HCT116 (cell line): ENCODE data around the gene GABARAPL1. TPM values are rescaled to one million over a fixed set of nuclear protein-coding genes. Genes with fewer than 3 reads are reported as not detected.

ENCODE experiments used
- ATAC-seq: fragments of 200-7000 bp; cut with Tn5 transposase; 2 replicates; pipeline ENCODE4 v1.9.1; 2020; ENCODE audit warnings: mild to moderate bottlenecking, moderate library complexity
- BruUV-seq: library from RNA; stranded (reverse); fragments of 400-500 nt; replicated peaks from 2 replicates; lab custom pipeline; 2021; lab: Mats Ljungman, UMichigan
- CTCF ChIA-PET: fragments of 300-600 bp; sonication (Branson Sonifier 250); formaldehyde crosslinking; loops from one replicate; lab custom pipeline; 2021; ENCODE audit warnings: antibody characterized with exemption; lab: Charles Lee
- POLR2A ChIA-PET: fragments of 300-600, 350-600 bp; sonication (Branson Sonifier 250); formaldehyde crosslinking; loops from one replicate; lab custom pipeline; 2021; ENCODE audit warnings: antibody characterized with exemption; lab: Charles Lee
- RAD21 ChIA-PET, 2 experiments: fragments of 300-600 bp; sonication (Branson Sonifier 250); formaldehyde crosslinking; loops; one replicate each; lab custom pipeline; 2023; ENCODE audit warnings: low total read pairs in 2 of 2; ENCODE audit not compliant: uncharacterized antibody in 2 of 2, unreplicated experiment in 2 of 2, low non-redundant PET in 1 of 2; lab: Charles Lee
- DNase-seq: peaks from one replicate; pipeline ENCODE4 v3.0.0-alpha.2; 2010; ENCODE audit warnings: low read depth, low spot score
- H2AFZ ChIP-seq: fragments of 200-600 bp; shearing (Covaris generic), sonication (generic); 2 replicates; pipeline ENCODE4 v1.6.1; 2017; ENCODE audit warnings: low read depth, mixed run types, mixed read lengths, antibody characterized with exemption, low read length; ENCODE audit not compliant: poor library complexity, severe bottlenecking
- H3K27ac ChIP-seq: 2 replicates; pipeline ENCODE4 v1.5.1; 2012; ENCODE audit warnings: low read depth, low read length
- H3K27me3 ChIP-seq: fragments of 200-600 bp; sonication (generic); 2 replicates; pipeline ENCODE4 v1.6.1; 2016; ENCODE audit warnings: mixed run types, low read length, mixed read lengths; ENCODE audit not compliant: insufficient read depth
- H3K36me3 ChIP-seq, 2 experiments: fragments of 200-500 bp in 1 of 2; fragments of 200-600 bp in 1 of 2; sonication (Bioruptor generic) in 1 of 2; sonication (generic) in 1 of 2; 2 replicates each; pipeline versions ENCODE4 v1.5.1 to v1.6.1; 2014 to 2016; ENCODE audit warnings: low read length in 2 of 2, inconsistent platforms in 1 of 2, mixed read lengths in 1 of 2, mixed run types in 1 of 2; ENCODE audit not compliant: insufficient read depth in 2 of 2, control insufficient read depth in 1 of 2
- H3K4me1 ChIP-seq, 2 experiments: fragments of 200-600 bp in 1 of 2; sonication (generic) in 1 of 2; 2 replicates each; pipeline versions ENCODE4 v1.5.1 to v1.6.1; 2012 to 2017; ENCODE audit warnings: low read length in 2 of 2, inconsistent platforms in 1 of 2, mild to moderate bottlenecking in 1 of 2, mixed read lengths in 1 of 2, mixed run types in 1 of 2, moderate library complexity in 1 of 2; ENCODE audit not compliant: insufficient read depth in 2 of 2, control insufficient read depth in 1 of 2
- H3K4me2 ChIP-seq: fragments of 200-600 bp; sonication (generic); 2 replicates; pipeline ENCODE4 v1.6.1; 2017; ENCODE audit warnings: mixed run types, low read length, mixed read lengths
- H3K4me3 ChIP-seq, 2 experiments: fragments of 200-600 bp in 1 of 2; sonication (generic) in 1 of 2; replicated peaks in 1 of 2; 2 replicates each; pipeline ENCODE4 v1.5.1; 2011 to 2016; ENCODE audit warnings: low read length in 2 of 2, control low read depth in 1 of 2, low read depth in 1 of 2, mild to moderate bottlenecking in 1 of 2, mixed read lengths in 1 of 2, mixed run types in 1 of 2
- H3K79me2 ChIP-seq: fragments of 200-600 bp; sonication (generic); 2 replicates; pipeline ENCODE4 v1.6.1; 2017; ENCODE audit warnings: mild to moderate bottlenecking, mixed run types, low read length, moderate library complexity, mixed read lengths; ENCODE audit not compliant: insufficient read depth
- H3K9ac ChIP-seq: fragments of 200-600 bp; sonication (generic); 2 replicates; pipeline ENCODE4 v1.6.1; 2016; ENCODE audit warnings: low read length, mixed read lengths
- H3K9me2 ChIP-seq: fragments of 200-600 bp; sonication (generic), shearing (Covaris generic); 2 replicates; pipeline ENCODE4 v1.6.1; 2017; ENCODE audit warnings: mixed run types, mild to moderate bottlenecking, moderate library complexity; ENCODE audit not compliant: insufficient read depth
- H3K9me3 ChIP-seq, 2 experiments: fragments of 200-500 bp in 1 of 2; fragments of 200-600 bp in 1 of 2; sonication (Bioruptor generic) in 1 of 2; sonication (generic) in 1 of 2; 2 replicates each; pipeline ENCODE4 v1.6.1; 2014 to 2017; ENCODE audit warnings: low read length in 2 of 2, mixed read lengths in 2 of 2, inconsistent platforms in 1 of 2, low read depth in 1 of 2, mild to moderate bottlenecking in 1 of 2, mixed run types in 1 of 2, moderate library complexity in 1 of 2; ENCODE audit not compliant: control insufficient read depth in 1 of 2, insufficient read depth in 1 of 2
- H4K20me1 ChIP-seq: fragments of 200-600 bp; sonication (generic), shearing (Covaris generic); 2 replicates; pipeline ENCODE4 v1.6.1; 2017; ENCODE audit warnings: mixed run types, mild to moderate bottlenecking, moderate library complexity; ENCODE audit not compliant: insufficient read depth
- ATF3 ChIP-seq: IDR thresholded peaks from 2 replicates; pipeline ENCODE4 v1.6.1; 2012
- CBX3 ChIP-seq: IDR thresholded peaks from 2 replicates; pipeline ENCODE4 v1.6.1; 2012; ENCODE audit warnings: low read depth
- CEBPB ChIP-seq: IDR thresholded peaks from 2 replicates; pipeline ENCODE4 v1.6.1; 2012; ENCODE audit warnings: low read depth
- CTCF ChIP-seq, 3 experiments: fragments of 200-600 bp in 1 of 3; sonication (generic) in 1 of 3; IDR thresholded peaks in 2 of 3; conservative IDR thresholded peaks in 1 of 3; 2 replicates each; pipeline ENCODE4 v1.5.1; 2012 to 2017; ENCODE audit warnings: low read depth in 2 of 3, low read length in 2 of 3, antibody characterized with exemption in 1 of 3, borderline replicate concordance in 1 of 3, control low read depth in 1 of 3, mild to moderate bottlenecking in 1 of 3, mixed read lengths in 1 of 3, mixed run types in 1 of 3, moderate library complexity in 1 of 3; ENCODE audit not compliant: insufficient read depth in 1 of 3
- ELF1 ChIP-seq: IDR thresholded peaks from 2 replicates; pipeline ENCODE4 v1.6.1; 2012; ENCODE audit warnings: low read depth, borderline replicate concordance
- EZH2 ChIP-seq: fragments of 200-600 bp; sonication (generic); IDR thresholded peaks from 2 replicates; pipeline ENCODE4 v1.6.1; 2017; ENCODE audit warnings: antibody characterized with exemption, mixed run types
- EZH2phosphoT487 ChIP-seq: fragments of 200-600 bp; IDR thresholded peaks from 2 replicates; pipeline ENCODE4 v1.6.1; 2018; ENCODE audit warnings: antibody characterized with exemption, borderline replicate concordance
- FOSL1 ChIP-seq: IDR thresholded peaks from 2 replicates; pipeline ENCODE4 v1.6.1; 2012; ENCODE audit warnings: low read depth
- JUND ChIP-seq: IDR thresholded peaks from 2 replicates; pipeline ENCODE4 v1.6.1; 2012
- POLR2A ChIP-seq: IDR thresholded peaks from 2 replicates; pipeline ENCODE4 v1.7.0; 2011; ENCODE audit warnings: borderline replicate concordance; ENCODE audit not compliant: insufficient read depth, insufficient read length; ENCODE audit errors: extremely low read depth
- SIN3A ChIP-seq: IDR thresholded peaks from 2 replicates; pipeline ENCODE4 v1.6.1; 2012; ENCODE audit warnings: low read depth
- SP1 ChIP-seq: IDR thresholded peaks from 2 replicates; pipeline ENCODE4 v1.6.1; 2012; ENCODE audit warnings: low read depth
- ZFX ChIP-seq: fragments of 450-650 bp; IDR thresholded peaks from 2 replicates; pipeline ENCODE4 v1.6.1; 2017
- ZNF274 ChIP-seq: fragments of 200-500 bp; sonication (Bioruptor generic); IDR thresholded peaks from 2 replicates; pipeline ENCODE4 v1.6.1; 2014; ENCODE audit warnings: mild to moderate bottlenecking, low read depth, low read length, inconsistent platforms
- intact Hi-C: fragments of 100-400 bp; cut with micrococcal nuclease; formaldehyde crosslinking; loops from 2 replicates; pipeline ENCODE4 v1.10.0; 2022
- total RNA-seq: library from RNA; stranded (reverse); gene quantifications from one replicate; pipeline ENCODE4 v1.2.1, GENCODE V29; 2021; ENCODE audit not compliant: unreplicated experiment

GABARAPL1 gene
- total RNA-seq, 1 experiment from 2014 or later = 35.5 TPM

- H3K4me1 ChIP-seq = no peaks in the 10 kb centered on the region
- H3K4me3 ChIP-seq = no peak overlapping the region
- no peak overlapping the region for H3K4me2 ChIP-seq
- DNase-seq (no peak), ATAC-seq (no peak)
- BruUV-seq = no TSS peak
- H3K9me3 ChIP-seq = no peaks in the 10 kb centered on the region
- TF ChIP-seq ELF1 (no peak), CEBPB (no peak), CTCF (IDR thresholded peaks at IDR 0.05 in 2 of 3, conservative IDR thresholded peaks at IDR 0.05 in 1 of 3; ENCODE audit: borderline replicate concordance in 1 of 3, insufficient read depth in 1 of 3, low read depth in 2 of 3, low read length in 2 of 3) (no peak), JUND (no peak), EZH2phosphoT487 (no peak), CBX3 (no peak)
- no peak overlapping the region for H3K9ac ChIP-seq
- ChIA-PET POLR2A (no interaction called here), RAD21 (no interaction called here), CTCF (no interaction called here)
- no peaks in the 10 kb centered on the region for H3K27me3 ChIP-seq
- intact Hi-C loops = loop anchor here (5.0 kb wide), 1 partner anchor 1243 kb away; no protein-coding TSS in a partner anchor
- no peak overlapping the region for H3K27ac ChIP-seq
- H3K9me2 ChIP-seq = no peaks in the 10 kb centered on the region
- H3K79me2 ChIP-seq = no peaks in the 10 kb centered on the region
- H2AFZ ChIP-seq = no peak overlapping the region
- no peaks in the 10 kb centered on the region for H3K36me3 ChIP-seq
- no peaks in the 10 kb centered on the region for H4K20me1 ChIP-seq
Measured at GRCh38 chr12:10243818-10244520, 31.3 kb downstream of the GABARAPL1 start.

- Histone ChIP-seq H3K9me3 (no peaks in the 10 kb centered on the region), H4K20me1 (no peaks in the 10 kb centered on the region), H3K4me1 (no peaks in the 10 kb centered on the region), H3K79me2 (no peaks in the 10 kb centered on the region), H3K4me3 (no peak overlapping the region), H3K27ac (no peak overlapping the region), H3K9ac (no peak overlapping the region), H3K4me2 (no peak overlapping the region), H2AFZ (no peak overlapping the region), H3K27me3 (no peaks in the 10 kb centered on the region), H3K9me2 (no peaks in the 10 kb centered on the region), H3K36me3 (no peaks in the 10 kb centered on the region)
- DNase-seq (no peak), ATAC-seq (no peak)
- POLR2A ChIA-PET = no interaction called here
- CTCF ChIA-PET = no interaction called here
- TF ChIP-seq ATF3 (no peak), CTCF (IDR thresholded peaks at IDR 0.05 in 2 of 3, conservative IDR thresholded peaks at IDR 0.05 in 1 of 3; ENCODE audit: borderline replicate concordance in 1 of 3, insufficient read depth in 1 of 3, low read depth in 2 of 3, low read length in 2 of 3) (no peak), POLR2A (no peak), ELF1 (no peak), ZFX (no peak), JUND (no peak), SP1 (no peak), EZH2 (no peak), SIN3A (no peak), FOSL1 (no peak), ZNF274 (no peak)
- intact Hi-C loops = no loop called here
- RAD21 ChIA-PET = no interaction called here
- no TSS peak for BruUV-seq
Measured at GRCh38 chr12:10247436-10248058, 34.9 kb downstream of the GABARAPL1 start.
